HG03457 (cell line): ENCODE results near the gene EDN1.

ENCODE experiments used
- ATAC-seq: cut with Tn5 transposase; IDR thresholded peaks from one replicate; pipeline ENCODE4 v1.9.1; 2021; ENCODE audit warnings: moderate number of reproducible peaks; ENCODE audit not compliant: unreplicated experiment

Gene EDN1

GRCh38 chr6:12289933-12290820, at the start of gene EDN1:
Gene EDN1, plus strand, starts transcription at chr6:12290361. Its CDS starts 269 bp downstream, at chr6:12290630.
- peak; percentile 59 for ATAC-seq

- ATAC-seq: no peak
Observed at GRCh38 chr6:12241493-12242175, 48.5 kb upstream of the EDN1 start.

DNA sequence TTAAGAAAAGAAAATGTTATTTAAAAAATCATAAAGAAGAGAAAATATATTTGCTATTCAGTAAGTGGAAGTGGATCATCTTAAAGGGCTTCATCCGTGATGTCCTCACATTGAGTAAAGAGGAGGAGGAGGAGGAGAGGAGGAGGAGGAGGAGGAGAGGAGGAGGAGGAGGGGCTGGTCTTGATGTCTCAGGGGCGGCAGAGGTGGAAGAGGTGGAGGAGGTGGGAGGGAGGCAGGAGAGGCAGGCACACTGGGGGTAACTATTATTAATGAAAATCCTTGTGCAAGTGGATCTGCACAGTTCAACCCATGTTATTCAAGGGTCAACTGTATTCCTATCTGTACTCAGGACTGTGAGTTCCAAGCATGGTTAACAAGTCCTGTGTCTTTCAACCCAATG, 47.0 kb upstream of the EDN1 start:
- no peak for ATAC-seq

GRCh38 chr6:12245360-12245759, 44.8 kb upstream of the EDN1 start:
- ATAC-seq: no peak

GRCh38 chr6:12245763-12246718, 44.1 kb upstream of the EDN1 start:
- no peak for ATAC-seq

DNA sequence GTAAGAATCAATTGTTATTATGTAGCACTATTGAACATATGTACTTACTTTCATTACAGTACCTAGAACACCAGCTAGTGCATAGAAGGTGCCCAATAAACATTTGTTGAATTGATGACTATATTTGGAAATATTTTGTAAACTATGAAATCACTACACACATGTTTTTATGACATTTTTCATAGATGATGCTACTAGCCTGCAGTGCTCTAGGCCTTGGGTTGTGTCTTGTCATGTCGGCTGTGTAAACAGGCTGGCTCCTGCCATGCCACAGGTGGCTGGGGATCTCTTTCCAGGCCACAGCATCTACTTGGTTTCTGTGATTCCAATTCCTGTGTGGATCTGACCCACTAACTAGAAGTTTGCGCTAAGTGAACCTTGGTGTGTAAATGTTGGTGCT, 43.3 kb upstream of the EDN1 start:
- ATAC-seq: no peak

DNA sequence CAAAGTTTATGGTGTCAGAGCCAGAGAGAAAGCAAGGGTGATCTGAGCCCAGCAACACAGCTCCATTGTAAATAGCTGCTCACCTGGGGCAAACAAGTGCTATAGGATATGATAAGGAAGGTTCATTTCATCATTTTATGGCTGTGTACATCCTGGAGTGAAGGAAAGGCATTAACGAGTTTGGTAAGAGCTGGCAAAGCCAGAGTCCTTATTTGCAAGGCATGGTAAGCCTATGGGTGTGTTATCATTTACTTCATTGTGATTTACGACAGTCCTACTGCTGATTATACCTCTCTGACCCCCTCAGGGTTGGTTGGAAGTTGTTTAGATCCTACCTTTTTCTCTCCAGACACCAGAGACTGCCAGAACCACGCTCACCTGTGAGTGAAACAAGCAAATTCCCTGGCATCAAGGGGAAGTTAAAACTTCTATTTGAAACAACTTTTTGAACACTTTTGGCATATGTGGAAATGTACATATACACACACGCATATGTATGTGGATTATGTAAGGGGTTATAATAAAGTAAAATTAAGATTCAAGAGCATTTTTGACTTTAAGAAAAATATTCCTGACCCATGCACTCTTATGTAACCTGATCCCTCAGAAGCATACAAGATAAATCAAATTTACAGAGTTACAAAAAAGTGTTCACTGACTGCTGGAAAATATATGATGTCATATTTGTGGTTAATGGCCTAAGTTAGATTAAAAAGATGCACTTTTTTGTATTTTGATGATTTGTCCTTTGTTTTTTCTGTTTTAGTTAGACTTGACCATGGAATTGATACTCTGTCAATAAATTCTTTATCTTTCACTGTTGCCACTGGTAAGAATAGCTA, 40.4 kb upstream of the EDN1 start:
- no peak for ATAC-seq

DNA sequence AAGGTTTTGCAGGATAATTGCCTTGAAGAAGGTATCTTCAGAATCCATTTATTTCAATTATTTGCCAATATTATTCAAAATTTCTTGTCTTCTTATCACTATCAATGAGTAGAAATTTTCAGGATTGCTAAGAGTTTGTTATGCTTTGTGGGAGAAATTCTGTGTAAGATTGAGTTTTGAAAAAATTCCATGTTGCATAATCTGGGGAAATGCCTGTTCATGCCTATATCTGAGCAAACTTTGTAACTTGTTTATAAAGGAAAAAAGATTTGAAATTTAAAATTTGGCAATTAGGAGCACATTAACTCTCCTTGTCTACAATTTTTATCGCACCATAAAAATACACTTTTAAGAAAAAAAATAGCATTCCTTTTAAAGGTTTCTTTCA, 39.8 kb upstream of the EDN1 start:
- no peak for ATAC-seq

- no peak for ATAC-seq
Observed at GRCh38 chr6:12254210-12254609, 36.0 kb upstream of the EDN1 start.

GRCh38 chr6:12258191-12258590, 32.0 kb upstream of the EDN1 start:
- ATAC-seq: no peak

DNA sequence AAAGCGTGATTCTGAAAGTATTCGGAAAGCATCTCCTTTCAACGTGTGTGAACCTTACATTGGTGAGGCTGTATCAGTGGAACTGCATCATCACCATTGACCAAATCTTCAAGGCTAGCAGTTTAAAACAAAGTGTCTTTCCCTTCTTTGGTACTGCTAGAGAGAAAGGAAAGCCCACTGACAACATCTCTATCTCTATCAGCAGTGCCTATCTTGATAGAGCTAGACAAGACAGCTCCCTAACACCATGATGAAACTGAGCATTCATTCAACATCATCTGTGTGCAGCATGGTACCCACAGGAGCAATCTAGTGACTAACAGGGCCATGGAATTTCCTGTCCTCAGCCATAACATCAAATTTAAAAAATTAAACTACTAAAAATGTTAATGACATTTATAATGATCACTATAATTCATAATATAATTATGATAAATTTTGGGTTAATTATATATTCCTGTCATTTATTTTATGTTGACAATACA, 31.5 kb upstream of the EDN1 start:
- no peak for ATAC-seq

GRCh38 chr6:12260458-12261093, 29.6 kb upstream of the EDN1 start:
- ATAC-seq: no peak

- ATAC-seq: no peak
Observed at GRCh38 chr6:12261502-12261901, 28.7 kb upstream of the EDN1 start.

- no peak for ATAC-seq
Observed at GRCh38 chr6:12262236-12263061, 27.7 kb upstream of the EDN1 start.

DNA sequence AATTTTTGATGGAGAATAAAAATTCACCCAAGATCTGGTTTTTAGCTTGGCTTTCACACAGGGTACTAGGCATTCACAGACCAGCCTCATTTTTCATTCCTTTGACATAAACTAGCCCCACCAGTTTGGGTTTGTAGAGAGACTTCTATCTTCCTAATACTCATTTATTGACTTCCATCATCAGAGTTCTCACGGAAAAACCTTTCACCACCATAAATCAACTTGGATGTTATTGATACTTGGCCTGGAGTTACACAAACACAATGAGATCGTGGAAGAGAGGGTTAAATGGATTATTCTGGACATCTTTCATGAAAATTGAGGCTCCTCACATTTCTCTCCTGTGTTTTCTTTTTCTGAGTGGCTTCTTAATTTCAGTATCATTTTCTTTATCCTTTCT, 26.8 kb upstream of the EDN1 start:
- ATAC-seq: no peak

DNA sequence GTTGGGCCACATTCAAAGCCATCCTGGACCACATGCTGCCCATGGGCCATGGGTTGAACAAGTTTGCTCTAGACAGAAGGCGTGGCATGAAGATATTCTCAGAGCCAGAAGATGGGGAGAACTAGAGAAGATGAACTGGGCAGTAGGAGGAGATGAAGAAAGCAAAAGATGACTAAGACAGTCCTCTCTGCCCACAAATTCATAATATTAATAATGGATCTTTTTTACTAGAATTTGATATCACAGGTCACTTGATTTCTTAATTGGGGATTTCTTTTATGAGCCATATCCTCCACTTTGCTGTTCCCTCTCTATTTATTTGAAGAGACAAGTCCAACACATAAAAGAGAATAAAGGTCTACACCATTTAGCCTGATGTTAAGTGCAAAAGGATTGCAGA, 25.5 kb upstream of the EDN1 start:
- ATAC-seq: no peak

GRCh38 chr6:12265296-12265695, 24.9 kb upstream of the EDN1 start:
- ATAC-seq: no peak

- no peak for ATAC-seq
Observed at GRCh38 chr6:12265791-12266190, 24.4 kb upstream of the EDN1 start.

DNA sequence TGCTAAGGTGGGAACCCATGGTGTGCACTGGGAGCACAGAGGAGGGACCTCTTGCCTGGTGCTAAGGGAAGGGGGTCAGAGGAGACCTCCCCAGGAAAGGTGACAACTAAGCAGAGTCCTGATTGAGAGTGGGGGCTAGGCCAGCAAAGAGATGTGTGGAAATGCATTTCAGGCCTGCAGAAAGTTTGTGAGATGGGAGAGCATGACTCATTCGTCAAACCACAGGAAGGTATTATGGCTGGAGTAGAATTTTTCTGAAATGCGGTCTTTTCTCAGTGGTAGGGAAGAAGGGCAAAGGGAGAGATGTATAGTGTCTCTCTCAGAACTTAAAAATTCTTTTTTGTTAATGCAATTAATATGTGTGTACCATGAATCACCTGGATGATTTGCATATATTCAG, 23.6 kb upstream of the EDN1 start:
- no peak for ATAC-seq
